Measurements from ENCODE around the gene MSRB1. TPM values are rescaled to one million over a fixed set of nuclear protein-coding genes. Genes with fewer than 3 reads are reported as not detected.
A peak's percentile ranks its signal among the peaks of the same experiment; 100 is the strongest.

MSRB1 gene
- total and polyA plus RNA-seq, 2 of the 13 experiments (the other 11 are each of a cell fraction or from before 2014, with no cell fraction given) = 32.1 to 75.4 TPM

- TF ChIP-seq RXRB (CRISPR knock-in tag; IDR thresholded peaks at IDR 0.05; ENCODE audit: borderline replicate concordance) (0 out of 2 replicates have a peak, but pooled peaks have one; percentile 17), TOPORS (CRISPR knock-in tag; IDR thresholded peaks at IDR 0.05) (0 out of 2 replicates have a peak, but pooled peaks have one; percentile 51), KAT8 (CRISPR knock-in tag; IDR thresholded peaks at IDR 0.05) (peak; percentile 69), ZNF496 (CRISPR knock-in tag; IDR thresholded peaks at IDR 0.05; ENCODE audit: insufficient replicate concordance) (no peak), KMT2A (CRISPR knock-in tag; IDR thresholded peaks at IDR 0.05) (peak; percentile 53; the same call in 1 of the 2 replicates), ZBTB20 (CRISPR knock-in tag; IDR thresholded peaks at IDR 0.05; ENCODE audit: borderline replicate concordance, low read depth) (no peak), SP1 (IDR thresholded peaks at IDR 0.05) (peak; percentile 59; the same call in 1 of the 2 replicates), SP1 (CRISPR knock-in tag; IDR thresholded peaks at IDR 0.05) (peak; percentile 92), ZNF549 (CRISPR knock-in tag; IDR thresholded peaks at IDR 0.05) (no peak), ZHX2 (IDR thresholded peaks at IDR 0.05; ENCODE audit: low read depth) (no peak), ZHX2 (CRISPR knock-in tag; IDR thresholded peaks at IDR 0.05; ENCODE audit: borderline replicate concordance) (0 out of 2 replicates have a peak, but pooled peaks have one; percentile 33), ZMYM2 (CRISPR knock-in tag; IDR thresholded peaks at IDR 0.05) (no peak), EED (CRISPR knock-in tag; IDR thresholded peaks at IDR 0.05) (no peak), SUZ12 (IDR thresholded peaks at IDR 0.05; ENCODE audit: low read depth, low read length) (no peak), ATF5 (CRISPR knock-in tag; IDR thresholded peaks at IDR 0.05; ENCODE audit: low read depth) (no peak), SRSF9 (IDR thresholded peaks at IDR 0.05; ENCODE audit: borderline replicate concordance, insufficient read depth, low read depth, low read length, poor library complexity, severe bottlenecking) (no peak)
- TF ChIP-seq, protein P1, sequence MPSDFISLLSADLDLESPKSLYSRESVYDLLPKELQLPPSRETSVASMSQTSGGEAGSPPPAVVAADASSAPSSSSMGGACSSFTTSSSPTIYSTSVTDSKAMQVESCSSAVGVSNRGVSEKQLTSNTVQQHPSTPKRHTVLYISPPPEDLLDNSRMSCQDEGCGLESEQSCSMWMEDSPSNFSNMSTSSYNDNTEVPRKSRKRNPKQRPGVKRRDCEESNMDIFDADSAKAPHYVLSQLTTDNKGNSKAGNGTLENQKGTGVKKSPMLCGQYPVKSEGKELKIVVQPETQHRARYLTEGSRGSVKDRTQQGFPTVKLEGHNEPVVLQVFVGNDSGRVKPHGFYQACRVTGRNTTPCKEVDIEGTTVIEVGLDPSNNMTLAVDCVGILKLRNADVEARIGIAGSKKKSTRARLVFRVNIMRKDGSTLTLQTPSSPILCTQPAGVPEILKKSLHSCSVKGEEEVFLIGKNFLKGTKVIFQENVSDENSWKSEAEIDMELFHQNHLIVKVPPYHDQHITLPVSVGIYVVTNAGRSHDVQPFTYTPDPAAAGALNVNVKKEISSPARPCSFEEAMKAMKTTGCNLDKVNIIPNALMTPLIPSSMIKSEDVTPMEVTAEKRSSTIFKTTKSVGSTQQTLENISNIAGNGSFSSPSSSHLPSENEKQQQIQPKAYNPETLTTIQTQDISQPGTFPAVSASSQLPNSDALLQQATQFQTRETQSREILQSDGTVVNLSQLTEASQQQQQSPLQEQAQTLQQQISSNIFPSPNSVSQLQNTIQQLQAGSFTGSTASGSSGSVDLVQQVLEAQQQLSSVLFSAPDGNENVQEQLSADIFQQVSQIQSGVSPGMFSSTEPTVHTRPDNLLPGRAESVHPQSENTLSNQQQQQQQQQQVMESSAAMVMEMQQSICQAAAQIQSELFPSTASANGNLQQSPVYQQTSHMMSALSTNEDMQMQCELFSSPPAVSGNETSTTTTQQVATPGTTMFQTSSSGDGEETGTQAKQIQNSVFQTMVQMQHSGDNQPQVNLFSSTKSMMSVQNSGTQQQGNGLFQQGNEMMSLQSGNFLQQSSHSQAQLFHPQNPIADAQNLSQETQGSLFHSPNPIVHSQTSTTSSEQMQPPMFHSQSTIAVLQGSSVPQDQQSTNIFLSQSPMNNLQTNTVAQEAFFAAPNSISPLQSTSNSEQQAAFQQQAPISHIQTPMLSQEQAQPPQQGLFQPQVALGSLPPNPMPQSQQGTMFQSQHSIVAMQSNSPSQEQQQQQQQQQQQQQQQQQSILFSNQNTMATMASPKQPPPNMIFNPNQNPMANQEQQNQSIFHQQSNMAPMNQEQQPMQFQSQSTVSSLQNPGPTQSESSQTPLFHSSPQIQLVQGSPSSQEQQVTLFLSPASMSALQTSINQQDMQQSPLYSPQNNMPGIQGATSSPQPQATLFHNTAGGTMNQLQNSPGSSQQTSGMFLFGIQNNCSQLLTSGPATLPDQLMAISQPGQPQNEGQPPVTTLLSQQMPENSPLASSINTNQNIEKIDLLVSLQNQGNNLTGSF (CRISPR knock-in tag; IDR thresholded peaks at IDR 0.05) = no peak
Measured at GRCh38 chr16:1942810-1943726, at the start of gene MSRB1 (continued).

Data from HepG2 (cell line).